Activated T-cell treated with anti-CD3 and anti-CD28 coated beads for 48 hours (primary cell): ENCODE results near the gene TARBP1.

ENCODE experiments used
- DNase-seq: peaks from one replicate; pipeline ENCODE4 v3.0.0-alpha.2; 2020; ENCODE audit warnings: low read depth

TARBP1 gene

DNA sequence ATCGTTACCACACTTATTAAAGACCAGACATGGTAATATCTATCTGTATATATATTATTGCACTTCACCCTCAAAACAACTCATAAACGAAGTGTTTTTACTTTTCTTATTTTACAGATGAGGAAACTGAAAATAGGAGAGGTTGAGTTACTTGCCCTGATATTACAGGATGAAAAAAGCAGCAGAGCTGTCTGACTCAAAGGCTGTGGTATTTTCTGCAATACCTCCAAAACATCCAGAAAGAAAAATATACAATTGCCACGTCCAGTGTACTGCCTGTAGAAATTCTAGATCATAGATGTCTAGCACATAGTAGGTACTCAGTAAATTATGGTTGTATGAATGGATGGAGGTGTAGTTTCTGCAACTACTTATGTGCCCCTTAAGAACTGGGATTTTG is 5.2 kb upstream of the TARBP1 start:
- no peak for DNase-seq

GRCh38 chr1:234481771-234482170 is 2.8 kb upstream of the TARBP1 start:
- no peak for DNase-seq

DNA sequence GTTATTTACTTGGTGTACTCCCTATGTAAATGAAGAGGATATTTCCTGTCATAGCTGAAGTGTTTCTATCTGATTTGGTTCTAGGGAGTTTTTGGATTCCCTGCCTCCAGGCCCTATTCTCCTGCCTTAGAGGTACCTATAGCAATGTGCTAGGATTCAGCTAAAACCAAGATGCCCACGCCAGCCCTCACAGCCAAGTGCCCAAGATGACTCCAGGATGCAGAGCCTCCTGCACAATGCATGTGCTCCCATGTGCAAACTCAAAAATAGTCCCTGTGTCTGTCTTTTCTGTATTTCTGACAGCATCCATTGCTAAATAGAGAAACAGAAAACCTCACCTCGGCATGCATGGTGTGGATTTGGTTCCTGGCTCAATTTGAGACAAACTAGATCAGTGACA is 887 bp upstream of the TARBP1 start:
- DNase-seq = no peak

GRCh38 chr1:234479310-234479559 is 256 bp upstream of the TARBP1 start:
- no peak for DNase-seq

DNA sequence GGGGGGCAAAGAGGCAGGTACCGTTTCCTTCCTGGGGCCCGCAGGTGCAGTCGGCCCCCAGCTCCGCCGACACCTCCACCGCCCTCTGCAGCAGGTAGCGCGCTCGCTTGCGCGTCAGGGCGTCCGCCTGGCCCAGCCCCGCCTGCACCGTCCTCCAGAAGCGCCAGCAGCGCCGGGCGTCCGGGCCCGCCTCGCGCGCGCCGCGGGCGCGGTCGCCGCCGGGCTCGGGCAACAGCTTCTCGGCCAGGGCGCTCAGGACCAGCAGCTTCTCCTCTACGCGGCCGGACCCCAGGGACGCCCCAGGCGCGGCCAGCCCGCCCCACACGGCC is 863 bp downstream of the TARBP1 start:
- peak; percentile 69 for DNase-seq

DNA sequence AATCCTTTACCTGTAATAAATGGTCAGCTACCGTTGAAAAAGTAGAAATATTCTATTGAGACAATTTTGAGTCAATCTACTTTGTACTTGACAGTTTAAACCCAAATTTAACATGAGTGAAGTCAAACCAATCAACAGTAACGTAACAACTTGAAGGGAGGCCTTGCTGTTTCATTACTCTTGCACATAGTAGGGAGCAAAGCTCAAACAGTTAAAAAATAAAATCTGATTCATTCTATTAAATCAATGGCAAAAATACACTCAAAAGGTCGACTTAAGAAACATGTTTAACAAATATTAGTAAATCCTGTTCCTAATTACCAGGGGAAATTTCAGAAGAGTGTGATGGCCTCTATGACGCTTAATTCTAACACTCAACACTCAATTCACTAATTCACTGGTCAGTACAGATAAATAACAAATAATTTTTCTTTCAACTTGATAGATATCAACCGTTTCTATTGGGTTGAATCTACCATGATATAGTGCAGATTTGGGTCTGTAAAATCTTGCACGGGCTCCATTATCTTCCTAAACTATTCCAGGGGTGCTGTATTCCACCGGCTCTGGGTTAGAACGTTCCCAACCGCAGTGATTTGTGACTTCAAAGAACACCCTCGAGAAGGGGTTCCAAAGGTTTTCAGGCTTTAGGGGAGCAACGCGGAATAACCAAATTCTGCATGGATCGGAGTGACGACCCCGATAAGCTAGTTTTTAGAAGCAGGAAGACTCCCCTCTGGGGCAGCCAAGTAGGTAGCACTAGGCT is 1.4 kb downstream of the TARBP1 start:
- no peak for DNase-seq

GRCh38 chr1:234476172-234476571 is 2.8 kb downstream of the TARBP1 start:
- DNase-seq = no peak

GRCh38 chr1:234475167-234475793 is 3.7 kb downstream of the TARBP1 start:
- no peak for DNase-seq

DNA sequence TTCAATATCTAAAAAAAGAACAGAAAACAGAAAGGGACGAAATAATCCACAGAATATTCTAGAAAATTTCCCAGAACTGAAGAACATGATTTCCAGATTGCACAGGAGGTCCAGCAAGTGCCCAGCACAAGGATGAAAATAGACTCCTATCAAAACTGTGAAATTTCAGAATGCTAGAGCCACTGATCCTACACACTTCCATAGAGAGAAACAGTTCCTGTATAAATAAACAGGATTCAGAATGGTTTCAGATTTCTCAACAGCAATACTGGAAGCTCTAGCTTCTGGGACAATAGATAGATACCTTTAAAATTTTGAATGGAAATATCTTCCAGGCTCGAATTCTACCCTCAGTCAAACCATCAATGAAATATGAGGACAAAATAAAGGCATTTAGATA is 4.6 kb downstream of the TARBP1 start:
- no peak for DNase-seq

DNA sequence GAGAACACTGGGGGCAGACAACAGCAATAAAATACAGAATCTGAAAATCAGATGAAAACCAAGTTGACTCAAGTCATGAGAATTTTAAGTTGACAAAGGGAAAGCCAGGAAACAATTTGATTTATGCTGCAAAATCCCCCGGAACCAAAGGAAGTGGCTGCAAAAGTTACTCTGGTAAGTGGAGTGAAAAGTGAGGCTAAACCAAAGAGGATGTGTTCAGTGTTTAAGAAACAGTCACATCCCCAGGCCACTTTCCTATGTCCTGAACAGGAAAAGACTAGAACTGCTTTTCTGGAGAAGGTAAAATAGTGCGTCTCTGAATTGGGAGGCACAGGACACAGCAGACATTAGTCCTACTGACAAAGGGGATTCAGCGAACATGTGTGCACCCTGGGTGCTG is 5.9 kb downstream of the TARBP1 start:
- no peak for DNase-seq

GRCh38 chr1:234469376-234469775 is 9.6 kb downstream of the TARBP1 start:
- DNase-seq = no peak

DNA sequence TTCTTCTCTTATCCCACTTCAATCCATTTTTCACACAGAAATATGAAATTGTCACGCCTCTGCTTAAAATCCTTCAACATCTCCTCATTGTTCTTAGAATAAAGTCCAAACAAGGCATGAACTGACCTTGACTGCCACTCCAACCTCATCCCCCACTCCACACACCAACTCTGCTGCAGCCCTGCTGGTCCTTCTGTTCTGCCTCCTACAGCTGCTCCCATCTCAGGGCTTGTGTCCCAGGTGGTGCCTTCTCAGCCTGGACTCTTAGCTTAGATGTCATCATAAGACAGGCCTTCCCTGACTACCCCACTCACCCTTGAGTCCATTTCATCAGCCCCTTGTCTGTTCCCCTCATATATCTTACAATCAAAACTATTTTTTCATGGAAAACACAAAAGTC is 10.4 kb downstream of the TARBP1 start:
- DNase-seq = no peak

GRCh38 chr1:234467821-234468220 is 11.2 kb downstream of the TARBP1 start:
- DNase-seq = no peak

DNA sequence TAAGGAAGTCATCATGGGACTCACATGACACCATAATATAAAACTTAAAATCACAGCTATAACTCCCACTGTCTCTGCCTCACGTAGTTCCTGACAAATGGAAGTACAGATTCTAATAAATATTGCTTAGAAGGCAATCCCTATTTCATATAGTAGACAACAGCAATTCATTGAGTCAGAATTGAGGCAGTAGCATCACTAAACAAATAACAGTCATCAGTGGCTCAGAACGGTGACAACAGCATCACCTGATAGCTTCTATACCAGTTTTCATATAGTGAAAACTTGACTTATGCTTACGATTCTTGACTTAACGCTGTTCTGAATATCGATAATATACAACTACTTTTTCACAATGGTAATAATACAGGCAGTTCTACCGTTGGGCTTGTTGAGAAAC is 12.0 kb downstream of the TARBP1 start:
- no peak for DNase-seq

DNA sequence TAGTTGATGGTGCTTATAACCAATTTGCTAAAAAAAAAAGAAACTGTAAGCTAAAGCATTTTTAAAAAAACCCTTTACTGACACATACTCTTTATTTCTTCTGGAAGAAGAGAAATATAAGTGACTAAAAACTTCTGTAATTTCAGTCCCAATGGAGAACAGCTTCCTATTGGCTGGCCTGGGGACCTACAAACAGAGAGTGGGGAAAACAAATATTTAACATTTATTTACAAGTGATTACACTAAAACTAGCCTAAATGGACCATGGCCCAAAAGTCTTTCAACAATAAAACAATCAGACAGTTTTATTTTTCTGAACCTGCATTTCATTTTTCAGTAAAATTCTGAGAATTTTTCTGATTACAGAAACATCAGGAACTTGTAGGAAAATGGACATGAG is 15.2 kb downstream of the TARBP1 start:
- no peak for DNase-seq

DNA sequence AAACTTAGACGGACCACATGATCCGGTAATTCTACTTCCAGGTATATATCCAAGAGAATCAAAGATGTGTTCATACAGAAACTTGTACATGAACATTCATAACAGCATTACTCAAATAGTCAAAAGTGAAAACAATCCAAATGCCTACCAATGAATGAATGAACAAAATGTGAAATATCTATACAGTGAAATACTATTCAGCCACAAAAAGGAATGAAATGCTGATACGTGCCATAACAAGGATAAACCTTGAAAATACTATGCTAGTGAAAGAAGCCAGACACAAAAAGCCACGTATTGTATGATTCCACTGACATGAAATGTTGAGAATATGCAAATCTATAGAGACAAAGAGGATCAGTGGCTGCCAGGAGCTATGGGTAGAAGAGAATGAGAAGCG is 18.3 kb downstream of the TARBP1 start:
- no peak for DNase-seq

DNA sequence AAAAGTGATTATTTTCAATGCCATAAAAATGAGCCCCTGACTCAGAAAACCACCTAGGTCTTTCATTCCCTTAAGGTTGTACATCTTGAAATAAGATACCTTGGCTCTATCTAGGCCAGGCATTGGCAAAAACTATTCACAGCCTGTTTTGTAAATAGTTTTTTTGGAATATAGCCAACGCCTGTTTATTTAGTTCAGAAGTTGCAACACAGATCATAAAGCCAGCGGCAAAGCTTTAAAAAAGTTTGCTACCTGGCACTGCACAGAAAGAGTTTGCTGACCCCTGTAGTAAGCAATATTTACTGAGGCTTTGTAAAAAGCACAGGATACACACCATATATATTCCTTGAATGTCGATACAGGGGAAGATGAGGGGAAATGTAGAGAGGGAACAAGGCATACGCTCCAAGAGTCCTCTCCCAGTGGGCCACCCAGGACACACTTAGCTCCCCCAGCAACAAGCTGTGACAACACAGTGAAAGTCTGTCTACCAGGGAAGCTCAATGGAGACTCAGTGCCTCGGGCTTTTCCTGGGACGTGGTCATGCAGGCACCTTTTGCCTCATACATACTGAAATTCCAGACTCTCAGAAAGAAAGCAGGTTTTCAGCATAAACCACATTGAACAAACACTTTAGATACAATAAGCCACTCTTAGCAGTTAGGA is 20.5 kb downstream of the TARBP1 start:
- DNase-seq = no peak

GRCh38 chr1:234454926-234455325 is 24.1 kb downstream of the TARBP1 start:
- no peak for DNase-seq

DNA sequence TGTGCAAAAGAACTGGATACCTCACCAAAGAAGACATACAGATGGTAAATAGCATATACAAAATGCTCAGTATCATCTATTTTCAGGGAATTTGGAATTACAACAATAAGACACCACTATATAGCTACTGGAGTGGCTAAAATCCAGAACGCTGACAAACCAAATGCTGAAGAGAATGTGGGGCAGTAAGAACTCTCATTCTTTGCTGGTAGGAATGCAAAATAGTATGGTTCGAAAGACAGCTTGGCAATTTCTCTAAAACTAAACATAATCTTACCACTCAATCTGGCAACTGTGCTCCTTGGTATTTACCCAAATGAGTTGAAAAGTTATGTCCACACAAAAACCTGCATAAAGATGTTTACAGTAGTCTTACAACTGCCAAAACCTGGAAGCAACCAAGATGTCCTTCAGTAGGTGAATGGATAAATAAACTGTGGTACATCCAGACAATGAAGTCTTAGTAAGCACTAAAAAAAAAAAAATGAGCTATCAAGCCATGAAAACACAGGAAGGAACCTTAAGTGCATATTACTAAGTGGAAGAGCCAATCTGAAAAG is 26.5 kb downstream of the TARBP1 start:
- DNase-seq = no peak

DNA sequence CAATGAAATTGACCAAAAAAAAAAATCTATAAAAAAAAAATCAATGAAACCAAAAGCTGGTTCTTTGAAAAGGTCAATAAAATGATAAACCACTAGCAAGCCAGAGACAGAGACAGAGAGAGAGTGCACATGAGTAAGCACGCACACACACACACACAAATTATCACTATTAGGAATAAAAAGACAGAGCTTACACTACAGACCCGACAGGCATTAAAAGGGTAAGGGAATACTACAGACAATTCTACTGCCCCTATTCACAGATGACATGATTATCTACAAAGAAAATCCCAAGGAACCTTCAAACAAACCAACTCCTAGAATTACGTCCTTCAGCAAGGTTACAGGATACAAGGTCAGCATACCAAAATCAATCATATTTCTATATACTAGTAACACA is 38.6 kb downstream of the TARBP1 start:
- no peak for DNase-seq

DNA sequence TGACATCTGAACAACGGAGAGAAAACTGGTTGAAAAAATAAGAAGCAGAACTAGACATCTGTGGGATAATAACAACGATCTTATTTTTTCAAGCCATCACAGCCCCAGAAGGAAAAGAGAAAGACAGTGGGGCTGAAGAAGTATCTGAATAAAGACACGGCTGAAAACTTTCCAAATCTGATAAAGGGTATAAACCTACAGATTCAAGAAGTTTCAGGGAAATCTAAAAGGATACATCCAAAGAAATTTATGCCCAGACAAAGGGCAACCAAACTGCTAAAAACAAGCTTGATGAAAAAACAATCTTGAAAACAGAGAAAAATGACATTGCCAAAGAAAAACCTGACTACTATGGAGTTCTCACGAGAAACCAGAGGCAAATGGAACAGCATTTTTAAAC is 40.4 kb downstream of the TARBP1 start:
- no peak for DNase-seq

DNA sequence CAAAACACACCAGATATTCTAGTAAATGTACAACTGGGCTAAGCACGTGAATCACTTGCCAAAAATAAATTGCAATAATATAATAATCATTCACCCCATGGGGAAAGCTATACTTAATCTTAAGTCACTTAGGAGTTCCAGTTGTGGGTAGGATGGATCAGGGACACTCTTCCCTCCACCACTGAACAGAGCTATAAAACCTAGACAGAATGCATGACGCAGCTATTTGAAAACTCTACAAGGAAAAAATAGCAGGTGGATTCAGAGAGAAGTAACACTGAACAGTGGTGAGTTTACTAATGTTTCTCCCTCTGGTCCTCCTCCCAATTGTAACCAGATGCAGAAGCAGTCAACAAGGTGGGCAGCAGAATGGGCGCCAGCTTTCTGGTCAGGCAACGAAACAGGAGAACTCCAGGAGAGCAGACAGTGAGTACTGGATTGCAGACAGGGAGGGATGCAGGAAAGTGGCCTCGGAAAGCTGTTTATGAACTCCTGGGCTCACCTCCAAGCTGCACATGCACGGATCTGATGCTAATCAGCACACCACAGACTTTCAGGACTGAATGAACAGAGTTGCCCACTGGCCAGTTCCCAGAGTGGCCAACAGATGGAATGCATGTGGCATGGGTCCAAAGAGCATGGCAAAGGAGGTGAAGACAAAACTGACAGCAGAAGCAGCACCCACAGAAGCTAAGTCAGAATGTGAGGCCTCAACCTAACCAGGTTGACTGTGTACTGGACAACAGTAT is 41.4 kb downstream of the TARBP1 start:
- DNase-seq = no peak

- no peak for DNase-seq
Measured at GRCh38 chr1:234435620-234436019, 43.4 kb downstream of the TARBP1 start.
